CD4-positive, alpha-beta T cell (primary cell): ENCODE data around the gene LTC4S. TPM values are rescaled to one million over a fixed set of nuclear protein-coding genes. Genes with fewer than 3 reads are reported as not detected.

Experiments used
- ATAC-seq: fragments of 200-7000 bp; cut with Tn5 transposase; one replicate; pipeline ENCODE4 v1.10.0; 2022; ENCODE audit warnings: mild to moderate bottlenecking; ENCODE audit not compliant: poor library complexity
- CTCF ChIA-PET: fragments of 350-600 bp; sonication (Branson Sonifier 250); formaldehyde crosslinking; loops from one replicate; lab custom pipeline; 2021; ENCODE audit warnings: antibody characterized with exemption, inconsistent platforms; lab: Charles Lee
- POLR2A ChIA-PET: fragments of 350-600 bp; sonication (Branson Sonifier 250); formaldehyde crosslinking; loops from one replicate; lab custom pipeline; 2021; ENCODE audit warnings: antibody characterized with exemption, inconsistent platforms; lab: Charles Lee
- DNase-seq, 14 experiments: peaks; one replicate each; pipeline ENCODE4 v3.0.0-alpha.2; 2013 to 2020; ENCODE audit warnings: mixed read lengths in 2 of 14
- H3K27ac ChIP-seq, 2 donors: one replicate each; pipeline versions ENCODE4 v1.5.1 to v1.7.0; 2013; ENCODE audit warnings: low read length in 2 of 2, low read depth in 1 of 2, mild to moderate bottlenecking in 1 of 2
- H3K27me3 ChIP-seq, 2 experiments: 1 replicate in 1 of 2; 2 replicates in 1 of 2; pipeline versions ENCODE4 v1.6.1 to v1.7.0; 2013; ENCODE audit warnings: low read length in 2 of 2, control low read depth in 1 of 2, mild to moderate bottlenecking in 1 of 2, moderate library complexity in 1 of 2; ENCODE audit not compliant: insufficient read depth in 2 of 2, control insufficient read depth in 1 of 2
- H3K36me3 ChIP-seq: one replicate; pipeline ENCODE4 v1.6.1; 2013; ENCODE audit warnings: low read length, control low read depth; ENCODE audit not compliant: insufficient read depth
- H3K4me1 ChIP-seq: one replicate; pipeline ENCODE4 v1.6.1; 2013; ENCODE audit warnings: low read length, control low read depth; ENCODE audit not compliant: insufficient read depth
- H3K4me3 ChIP-seq: one replicate; pipeline ENCODE4 v1.5.1; 2013; ENCODE audit warnings: mild to moderate bottlenecking, low read length, moderate library complexity
- H3K9me3 ChIP-seq, 2 experiments: 1 replicate in 1 of 2; 2 replicates in 1 of 2; pipeline versions ENCODE4 v1.6.1 to v1.7.0; 2013; ENCODE audit warnings: low read length in 2 of 2, mild to moderate bottlenecking in 2 of 2, control low read depth in 1 of 2, moderate library complexity in 1 of 2; ENCODE audit not compliant: control insufficient read depth in 1 of 2, insufficient read depth in 1 of 2
- H3K27ac Mint-ChIP-seq: one replicate; pipeline ENCODE4 v1.8.0; 2020; ENCODE audit warnings: mixed read lengths
- H3K27me3 Mint-ChIP-seq: one replicate; pipeline ENCODE4 v1.8.0; 2021; ENCODE audit warnings: mixed read lengths
- H3K36me3 Mint-ChIP-seq: one replicate; pipeline ENCODE4 v1.8.0; 2021; ENCODE audit warnings: low read depth, mixed read lengths
- H3K4me1 Mint-ChIP-seq: one replicate; pipeline ENCODE4 v1.8.0; 2021; ENCODE audit warnings: low read depth, mixed read lengths
- H3K4me3 Mint-ChIP-seq: one replicate; pipeline ENCODE4 v1.8.0; 2020; ENCODE audit warnings: mild to moderate bottlenecking, mixed read lengths
- H3K9me3 Mint-ChIP-seq: one replicate; pipeline ENCODE4 v1.8.0; 2020; ENCODE audit warnings: mixed read lengths
- CTCF ChIP-seq: fragments of 200-600 bp; IDR thresholded peaks from one replicate; pipeline ENCODE4 v1.8.0; 2022; ENCODE audit warnings: antibody characterized with exemption, mild to moderate bottlenecking
- intact Hi-C, 2 experiments: fragments of 100-400 bp; cut with DNase I in 1 of 2; cut with micrococcal nuclease in 1 of 2; formaldehyde crosslinking; loops; one replicate each; pipeline versions ENCODE4 v1.15.1 to v1.9.0; 2023 to 2025; cut with DNase I, micrococcal nuclease
- total RNA-seq, 174 experiments: library from RNA in 2 of 174; stranded (reverse) in 2 of 174; gene quantifications; one replicate each; pipeline ENCODE4 v1.2.3 and lab custom pipeline; 2021 to 2026

LTC4S gene
- total RNA-seq, 2 experiments from 2014 or later, result 3.6 to 4.2 TPM

GRCh38 chr5:179772351-179772750 lies 21.4 kb upstream of the LTC4S start:
- CTCF ChIA-PET, result no interaction called here
- peaks cover 89% of the 10 kb centered on the region for H3K36me3 Mint-ChIP-seq
- H3K4me1 ChIP-seq, result no peaks in the 10 kb centered on the region

GRCh38 chr5:179773686-179774040 lies 20.1 kb upstream of the LTC4S start:
- no peaks in the 10 kb centered on the region for H3K4me1 ChIP-seq
- intact Hi-C loops, result no loop called here
- POLR2A ChIA-PET, result no interaction called here
- TF ChIP-seq CTCF, result no peak
- Mint-ChIP-seq H3K4me1 (no peaks in the 10 kb centered on the region), H3K27me3 (no peaks in the 10 kb centered on the region), H3K36me3 (peaks cover 89% of the 10 kb centered on the region), H3K4me3 (no peak overlapping the region), H3K27ac (no peak overlapping the region), H3K9me3 (no peaks in the 10 kb centered on the region)
- H3K27ac ChIP-seq, result no peak overlapping the region
- DNase-seq (no peak), ATAC-seq (no peak)
- peaks cover 88% of the 10 kb centered on the region for H3K36me3 ChIP-seq
- no peaks in the 10 kb centered on the region for H3K9me3 ChIP-seq
- no peaks in the 10 kb centered on the region for H3K27me3 ChIP-seq
- no peak overlapping the region for H3K4me3 ChIP-seq
- CTCF ChIA-PET, result interaction anchor here (1.8 kb wide), 1 partner anchor 28 kb away, joined by 4 read pairs; no protein-coding TSS in a partner anchor

More at GRCh38 chr5:179772351-179772750, 21.4 kb upstream of the LTC4S start:
- H3K27me3 Mint-ChIP-seq, result no peaks in the 10 kb centered on the region
- no peak for TF ChIP-seq CTCF
- H3K27ac Mint-ChIP-seq, result no peak overlapping the region
- intact Hi-C loops, result no loop called here
- Histone ChIP-seq H3K36me3 (peaks cover 89% of the 10 kb centered on the region), H3K9me3 (no peaks in the 10 kb centered on the region), H3K4me3 (no peak overlapping the region), H3K27ac (no peak overlapping the region), H3K27me3 (no peaks in the 10 kb centered on the region)
- ATAC-seq (no peak), DNase-seq (no peak)
- POLR2A ChIA-PET, result no interaction called here
- peaks cover 4% of the 10 kb centered on the region for H3K4me1 Mint-ChIP-seq
- H3K4me3 Mint-ChIP-seq, result no peak overlapping the region
- no peaks in the 10 kb centered on the region for H3K9me3 Mint-ChIP-seq

GRCh38 chr5:179774442-179774841 lies 19.3 kb upstream of the LTC4S start:
- H3K4me3 Mint-ChIP-seq, result no peak overlapping the region
- Histone ChIP-seq H3K27ac (no peak overlapping the region), H3K4me3 (no peak overlapping the region), H3K4me1 (no peaks in the 10 kb centered on the region), H3K36me3 (peaks cover 80% of the 10 kb centered on the region), H3K27me3 (no peaks in the 10 kb centered on the region), H3K9me3 (no peaks in the 10 kb centered on the region)
- ChIA-PET POLR2A (no interaction called here), CTCF (interaction anchor here (0.5 to 1.8 kb wide), 3 partner anchors 11 to 116 kb away, joined by 3 to 4 read pairs (median 3); no protein-coding TSS in a partner anchor)
- DNase-seq, result no peak
- TF ChIP-seq CTCF, result no peak
- H3K27me3 Mint-ChIP-seq, result no peaks in the 10 kb centered on the region
- no peak for ATAC-seq
- no peaks in the 10 kb centered on the region for H3K4me1 Mint-ChIP-seq
- H3K9me3 Mint-ChIP-seq, result no peaks in the 10 kb centered on the region
- peaks cover 86% of the 10 kb centered on the region for H3K36me3 Mint-ChIP-seq
- no peak overlapping the region for H3K27ac Mint-ChIP-seq
- intact Hi-C loops, result no loop called here
